SK-N-SH treated with all-trans-retinoic acid at 6 μM for 48 hours (cell line): ENCODE measurements around the gene TTC17.

Source experiments
- CREB5 ChIP-seq: fragments of 250-450 bp; sonication (Bioruptor Pico); IDR thresholded peaks from 2 replicates; pipeline ENCODE4 v1.5.1; 2020; ENCODE audit warnings: low read depth, mild to moderate bottlenecking, moderate library complexity
- CSDC2 ChIP-seq: fragments of 250-450 bp; sonication (Bioruptor Pico); IDR thresholded peaks from 2 replicates; pipeline ENCODE4 v1.5.0; 2020; ENCODE audit warnings: mild to moderate bottlenecking, moderate library complexity
- ESRRG ChIP-seq: fragments of 250-450 bp; sonication (Bioruptor Pico); IDR thresholded peaks from 2 replicates; pipeline ENCODE4 v1.6.1; 2021; ENCODE audit warnings: mild to moderate bottlenecking
- ISL1 ChIP-seq: fragments of 250-450 bp; sonication (Bioruptor Pico); IDR thresholded peaks from 2 replicates; pipeline ENCODE4 v2.1.2; 2022; ENCODE audit warnings: mild to moderate bottlenecking, moderate library complexity
- RARB ChIP-seq: fragments of 250-450 bp; sonication (Bioruptor Pico); IDR thresholded peaks from 2 replicates; pipeline ENCODE4 v1.8.0; 2021; ENCODE audit warnings: mild to moderate bottlenecking, moderate library complexity
- ZFP3 ChIP-seq: fragments of 250-450 bp; sonication (Bioruptor Pico); IDR thresholded peaks from 2 replicates; pipeline ENCODE4 v1.5.0; 2020; ENCODE audit warnings: mild to moderate bottlenecking, moderate library complexity
- ZFP30 ChIP-seq: fragments of 450-650 bp; formaldehyde crosslinking; IDR thresholded peaks from 2 replicates; pipeline ENCODE4 v1.5.0; 2022; ENCODE audit warnings: mild to moderate bottlenecking, moderate library complexity
- ZNF70 ChIP-seq: fragments of 450-650 bp; formaldehyde crosslinking; IDR thresholded peaks from 2 replicates; pipeline ENCODE4 v1.5.0; 2020; ENCODE audit warnings: mild to moderate bottlenecking, moderate library complexity
- ZNF8 ChIP-seq: fragments of 450-650 bp; formaldehyde crosslinking; IDR thresholded peaks from 2 replicates; pipeline ENCODE4 v1.5.0; 2020; ENCODE audit warnings: mild to moderate bottlenecking, moderate library complexity
- TF ChIP-seq, protein P1 (sequence below): fragments of 250-450 bp; sonication (Bioruptor Pico); IDR thresholded peaks from 2 replicates; pipeline ENCODE4 v1.8.0; 2020; ENCODE audit warnings: mild to moderate bottlenecking, moderate library complexity, borderline replicate concordance

DNA sequence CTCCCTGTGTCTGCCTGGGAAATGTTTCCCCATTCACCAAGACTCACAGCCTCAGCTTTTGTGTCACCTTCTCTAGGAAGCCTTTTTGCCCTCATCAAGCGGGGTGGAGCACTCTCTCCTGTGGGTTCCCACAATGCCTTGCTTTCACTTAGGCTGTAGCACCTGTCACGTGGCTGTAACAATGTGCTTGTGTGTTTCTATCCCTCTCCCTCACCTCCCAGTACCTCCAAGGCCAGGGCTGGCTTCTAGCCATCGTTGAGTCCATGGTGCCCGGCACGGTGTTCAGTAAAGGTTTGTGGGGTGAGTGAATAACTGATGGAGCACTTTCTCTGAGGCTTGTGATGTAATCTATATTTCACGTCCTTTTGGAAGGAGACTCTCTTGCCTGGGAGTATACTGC is 153.2 kb downstream of the TTC17 start:
- TF ChIP-seq RARB (CRISPR knock-in tag) = no peak
- TF ChIP-seq CSDC2 (CRISPR knock-in tag) = no peak
- no peak for TF ChIP-seq ZFP3
- TF ChIP-seq ZNF70 (CRISPR knock-in tag) = no peak
- no peak for TF ChIP-seq CREB5 (CRISPR knock-in tag)
- TF ChIP-seq, protein P1, sequence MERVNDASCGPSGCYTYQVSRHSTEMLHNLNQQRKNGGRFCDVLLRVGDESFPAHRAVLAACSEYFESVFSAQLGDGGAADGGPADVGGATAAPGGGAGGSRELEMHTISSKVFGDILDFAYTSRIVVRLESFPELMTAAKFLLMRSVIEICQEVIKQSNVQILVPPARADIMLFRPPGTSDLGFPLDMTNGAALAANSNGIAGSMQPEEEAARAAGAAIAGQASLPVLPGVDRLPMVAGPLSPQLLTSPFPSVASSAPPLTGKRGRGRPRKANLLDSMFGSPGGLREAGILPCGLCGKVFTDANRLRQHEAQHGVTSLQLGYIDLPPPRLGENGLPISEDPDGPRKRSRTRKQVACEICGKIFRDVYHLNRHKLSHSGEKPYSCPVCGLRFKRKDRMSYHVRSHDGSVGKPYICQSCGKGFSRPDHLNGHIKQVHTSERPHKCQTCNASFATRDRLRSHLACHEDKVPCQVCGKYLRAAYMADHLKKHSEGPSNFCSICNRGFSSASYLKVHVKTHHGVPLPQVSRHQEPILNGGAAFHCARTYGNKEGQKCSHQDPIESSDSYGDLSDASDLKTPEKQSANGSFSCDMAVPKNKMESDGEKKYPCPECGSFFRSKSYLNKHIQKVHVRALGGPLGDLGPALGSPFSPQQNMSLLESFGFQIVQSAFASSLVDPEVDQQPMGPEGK (CRISPR knock-in tag) = no peak
- no peak for TF ChIP-seq ESRRG
- TF ChIP-seq ZNF8 (CRISPR knock-in tag) = no peak
- no peak for TF ChIP-seq ZFP30 (CRISPR knock-in tag)
- TF ChIP-seq ISL1 (CRISPR knock-in tag) = no peak
